ENCODE results near the gene CHSY1.

Gene CHSY1

GRCh38 chr15:101169495-101170071 lies 82.3 kb downstream of the CHSY1 start:
- no peak for DNase-seq

- no peak for DNase-seq
Measured at GRCh38 chr15:101168898-101169494, 82.9 kb downstream of the CHSY1 start.

GRCh38 chr15:101168463-101168824 lies 83.4 kb downstream of the CHSY1 start:
- DNase-seq, result no peak

- DNase-seq, result no peak
Measured at GRCh38 chr15:101167753-101168462, 83.9 kb downstream of the CHSY1 start.

GRCh38 chr15:101167411-101167752 lies 84.5 kb downstream of the CHSY1 start:
- DNase-seq, result no peak

- no peak for DNase-seq
Measured at GRCh38 chr15:101165905-101166471, 85.9 kb downstream of the CHSY1 start.

- no peak for DNase-seq
Measured at GRCh38 chr15:101162701-101163483, 89.0 kb downstream of the CHSY1 start.

- DNase-seq, result no peak
Measured at GRCh38 chr15:101161656-101162055, 90.2 kb downstream of the CHSY1 start.

- DNase-seq, result no peak
Measured at GRCh38 chr15:101159936-101160815, 91.7 kb downstream of the CHSY1 start.

GRCh38 chr15:101159096-101159935 lies 92.5 kb downstream of the CHSY1 start:
- no peak for DNase-seq

GRCh38 chr15:101158166-101159095 lies 93.4 kb downstream of the CHSY1 start:
- no peak for DNase-seq

GRCh38 chr15:101157721-101158120 lies 94.1 kb downstream of the CHSY1 start:
- no peak for DNase-seq

- DNase-seq, result no peak
Measured at GRCh38 chr15:101156509-101157159, 95.2 kb downstream of the CHSY1 start.

GRCh38 chr15:101156061-101156460 lies 95.8 kb downstream of the CHSY1 start:
- DNase-seq, result no peak

GRCh38 chr15:101153801-101154656 lies 97.8 kb downstream of the CHSY1 start:
- no peak for DNase-seq

GRCh38 chr15:101152914-101153313 lies 98.9 kb downstream of the CHSY1 start:
- DNase-seq, result no peak

- DNase-seq, result no peak
Measured at GRCh38 chr15:101151288-101151687, 100.6 kb downstream of the CHSY1 start.

GRCh38 chr15:101150723-101151040 lies 101.2 kb downstream of the CHSY1 start:
- no peak for DNase-seq

Measured in activated gamma-delta T cell (primary cell).